ENCODE results near the gene CD160. TPM values are rescaled to one million over a fixed set of nuclear protein-coding genes. Genes with fewer than 3 reads are reported as not detected.

CD160 gene
- total RNA-seq, 2 donors from 2014 or later = not detected

GRCh38 chr1:145702826-145703225 lies 16.5 kb upstream of the CD160 start:
- Mint-ChIP-seq H3K4me3 (no peak overlapping the region), H3K27ac (no peak overlapping the region), H3K36me3 (ENCODE audit: low read depth) (peaks cover 13% of the 10 kb centered on the region), H3K4me1 (peaks cover 39% of the 10 kb centered on the region), H3K27me3 (ENCODE audit: insufficient read depth) (no peaks in the 10 kb centered on the region), H3K9me3 (no peaks in the 10 kb centered on the region)
- H3K36me3 ChIP-seq (ENCODE audit: control insufficient read depth, insufficient read depth, low read length) = peaks cover 16% of the 10 kb centered on the region
- H3K4me1 ChIP-seq (ENCODE audit: control insufficient read depth, insufficient read depth, low read length) = peaks cover 19% of the 10 kb centered on the region
- H3K9me3 ChIP-seq (ENCODE audit: control insufficient read depth, low read length) = no peaks in the 10 kb centered on the region
- H3K27ac ChIP-seq (ENCODE audit: low read depth, low read length) = no peak overlapping the region
- no peak overlapping the region for H3K4me3 ChIP-seq (ENCODE audit: low read length)
- 90 to 92% methylated on average over 5 to 7 of the region's 7 CpGs for WGBS, 2 experiments (ENCODE audit: insufficient coverage in 1 of 2, insufficient read length in 1 of 2)
- no peak for DNase-seq
- H3K27me3 ChIP-seq (ENCODE audit: control insufficient read depth, insufficient read depth, low read length, poor library complexity, severe bottlenecking) = no peaks in the 10 kb centered on the region
- TF ChIP-seq CTCF (conservative IDR thresholded peaks at IDR 0.05) = no peak
- H3K9ac ChIP-seq (ENCODE audit: extremely low read depth, low read length, poor library complexity, severe bottlenecking) = no peak overlapping the region

DNA sequence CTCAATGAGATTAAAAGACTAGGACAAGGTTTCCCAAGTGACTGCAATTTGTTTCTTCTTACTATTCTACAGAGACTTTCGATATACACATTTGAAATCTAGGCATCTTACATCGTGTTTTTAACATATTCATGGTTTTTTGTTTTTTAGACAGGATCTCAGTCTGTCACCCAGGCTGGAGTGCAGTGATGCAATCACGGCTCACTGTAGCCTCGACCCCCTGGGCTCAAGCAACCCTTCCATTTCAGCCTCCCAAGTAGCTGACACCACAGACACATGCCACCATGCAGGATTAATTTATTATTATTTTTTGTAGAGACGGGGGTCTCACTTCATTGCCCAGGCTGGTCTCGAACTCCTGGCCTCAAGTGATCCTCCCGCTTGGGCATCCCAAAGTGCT lies 13.7 kb upstream of the CD160 start:
- whole genome bisulfite sequencing, 2 experiments (ENCODE audit: insufficient coverage in 1 of 2, insufficient read length in 1 of 2) = 90 to 95% methylated on average over 5 to 7 of the region's 7 CpGs
- Mint-ChIP-seq H3K27me3 (ENCODE audit: insufficient read depth) (no peaks in the 10 kb centered on the region), H3K27ac (peak overlapping the region; percentile 38), H3K4me1 (peaks cover 52% of the 10 kb centered on the region), H3K36me3 (ENCODE audit: low read depth) (peaks cover 9% of the 10 kb centered on the region), H3K4me3 (peak overlapping the region; percentile 55), H3K9me3 (no peaks in the 10 kb centered on the region)
- H3K36me3 ChIP-seq (ENCODE audit: control insufficient read depth, insufficient read depth, low read length) = peaks cover 12% of the 10 kb centered on the region
- H3K27me3 ChIP-seq (ENCODE audit: control insufficient read depth, insufficient read depth, low read length, poor library complexity, severe bottlenecking) = no peaks in the 10 kb centered on the region
- no peaks in the 10 kb centered on the region for H3K9me3 ChIP-seq (ENCODE audit: control insufficient read depth, low read length)
- H3K4me1 ChIP-seq (ENCODE audit: control insufficient read depth, insufficient read depth, low read length) = peaks cover 19% of the 10 kb centered on the region
- H3K4me3 ChIP-seq (ENCODE audit: low read length) = peak overlapping the region; percentile 72
- no peak for DNase-seq
- no peak overlapping the region for H3K9ac ChIP-seq (ENCODE audit: extremely low read depth, low read length, poor library complexity, severe bottlenecking)
- H3K27ac ChIP-seq (ENCODE audit: low read depth, low read length) = no peak overlapping the region
- no peak for TF ChIP-seq CTCF (conservative IDR thresholded peaks at IDR 0.05)

GRCh38 chr1:145706086-145706664 lies 13.1 kb upstream of the CD160 start:
- Mint-ChIP-seq H3K27me3 (ENCODE audit: insufficient read depth) (no peaks in the 10 kb centered on the region), H3K27ac (peak overlapping the region; percentile 90), H3K9me3 (no peaks in the 10 kb centered on the region), H3K4me3 (peak overlapping the region; percentile 55), H3K36me3 (ENCODE audit: low read depth) (peaks cover 9% of the 10 kb centered on the region), H3K4me1 (peaks cover 57% of the 10 kb centered on the region)
- WGBS, 2 experiments (ENCODE audit: insufficient coverage in 1 of 2, insufficient read length in 1 of 2) = 88 to 96% methylated on average over 2 of the region's 2 CpGs
- Histone ChIP-seq H3K36me3 (ENCODE audit: control insufficient read depth, insufficient read depth, low read length) (peaks cover 12% of the 10 kb centered on the region), H3K9me3 (ENCODE audit: control insufficient read depth, low read length) (no peaks in the 10 kb centered on the region), H3K27me3 (ENCODE audit: control insufficient read depth, insufficient read depth, low read length, poor library complexity, severe bottlenecking) (no peaks in the 10 kb centered on the region), H3K9ac (ENCODE audit: extremely low read depth, low read length, poor library complexity, severe bottlenecking) (peak overlapping the region; percentile 36), H3K4me3 (ENCODE audit: low read length) (peak overlapping the region; percentile 72), H3K4me1 (ENCODE audit: control insufficient read depth, insufficient read depth, low read length) (peaks cover 23% of the 10 kb centered on the region), H3K27ac (ENCODE audit: low read depth, low read length) (no peak overlapping the region)
- no peak for DNase-seq
- TF ChIP-seq CTCF (conservative IDR thresholded peaks at IDR 0.05) = no peak
